Cardiac fibroblast (primary cell): ENCODE results near the gene COMMD4.
"Not testable (repeated sequence)": the region's sequence is repeated elsewhere in the genome, so short reads cannot be mapped to it uniquely, and the experiment has no call there.

Source experiments
- DNase-seq, 2 donors: peaks; one replicate each; pipeline versions ENCODE4 v3.0.0 to v3.0.0-alpha.2; 2010; ENCODE audit warnings: low read depth in 2 of 2
- H3K4me3 ChIP-seq, 2 donors: replicated peaks in 1 of 2; 1 replicate in 1 of 2; 2 replicates in 1 of 2; pipeline ENCODE4 v1.5.1; 2011; ENCODE audit warnings: low read depth in 2 of 2, low read length in 2 of 2, mild to moderate bottlenecking in 2 of 2, moderate library complexity in 1 of 2
- CTCF ChIP-seq: IDR thresholded peaks from one replicate; pipeline ENCODE4 v1.5.1; 2011; ENCODE audit warnings: low read depth, mild to moderate bottlenecking, low read length, inconsistent platforms

The COMMD4 gene

GRCh38 chr15:75335705-75336355 is at the start of gene COMMD4:
Gene COMMD4 (plus strand): TSS chr15:75336063. CDS start chr15:75336090, 27 bp downstream.
- no peak for TF ChIP-seq CTCF
- DNase-seq: peak; percentile 96 to 97
- peak within 1 kb of the TSS; percentile 75 to 87 for H3K4me3 ChIP-seq

DNA sequence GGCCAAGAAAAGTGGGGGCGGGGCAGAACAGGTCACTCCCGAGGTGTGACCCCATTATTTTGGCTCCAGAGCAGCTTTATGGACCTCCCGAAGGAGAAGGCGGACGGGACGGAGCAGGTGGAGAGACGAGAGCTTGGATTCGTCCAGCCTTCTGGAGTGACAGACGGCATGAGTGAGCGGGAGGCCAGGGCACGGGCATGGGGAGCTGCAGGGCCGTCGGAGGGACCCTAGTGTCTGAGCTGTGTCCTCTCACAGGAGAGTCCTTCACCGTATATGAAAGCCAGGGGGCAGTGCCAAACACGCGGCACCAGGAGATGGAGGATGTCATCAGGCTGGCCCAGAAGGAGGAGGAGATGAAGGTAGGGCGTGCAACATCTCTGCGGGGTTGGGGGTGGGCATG is 42.2 kb upstream of the COMMD4 start:
- not testable (repeated sequence) for H3K4me3 ChIP-seq, DNase-seq

GRCh38 chr15:75298541-75299310 is 37.1 kb upstream of the COMMD4 start:
- not testable (repeated sequence) for DNase-seq

GRCh38 chr15:75299311-75299688 is 36.6 kb upstream of the COMMD4 start:
- not testable (repeated sequence) for DNase-seq, H3K4me3 ChIP-seq
- TF ChIP-seq CTCF: peak; percentile 26

More at GRCh38 chr15:75298541-75299310, 37.1 kb upstream of the COMMD4 start:
- H3K4me3 ChIP-seq: not testable (repeated sequence)

DNA sequence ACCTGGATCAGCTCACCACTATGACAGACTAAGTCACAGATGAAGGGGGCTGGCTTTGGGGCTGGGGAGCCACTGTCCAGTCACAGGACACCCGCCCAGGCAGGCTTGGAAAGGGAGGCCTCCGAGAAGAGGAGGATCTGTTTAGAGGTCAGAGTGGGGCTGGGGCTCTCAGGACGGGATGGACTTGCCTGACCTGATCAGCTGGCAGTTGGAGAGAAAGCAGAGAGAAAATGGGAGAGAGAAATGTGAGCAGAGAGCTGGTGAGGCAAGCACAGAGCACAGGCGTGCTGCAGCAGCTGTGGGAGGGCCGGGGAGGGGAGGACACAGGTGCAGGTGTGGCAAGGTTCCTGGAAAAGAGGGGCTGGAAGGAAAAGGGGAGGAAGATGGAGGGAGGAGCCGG is 35.8 kb upstream of the COMMD4 start:
- not testable (repeated sequence) for DNase-seq, H3K4me3 ChIP-seq

DNA sequence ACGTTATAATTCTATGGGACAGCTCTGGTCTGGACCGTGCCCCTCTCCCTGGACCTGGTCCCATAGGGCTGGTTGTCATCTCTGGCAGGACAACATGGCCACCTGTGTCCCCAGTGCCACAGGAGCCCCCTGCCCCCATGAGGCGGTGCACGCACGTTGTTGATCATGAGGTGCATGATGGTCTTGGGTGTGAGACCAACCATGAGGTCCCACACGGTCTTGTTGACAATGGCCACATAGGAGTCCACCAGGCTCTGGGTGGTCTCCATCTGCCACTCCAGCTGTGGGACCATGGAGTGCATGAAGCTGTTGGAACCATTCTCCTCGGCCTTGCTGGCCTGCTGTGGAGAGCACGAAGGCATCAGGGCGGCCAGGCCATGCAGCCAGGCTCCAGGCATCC is 33.5 kb upstream of the COMMD4 start:
- no peak overlapping the region for H3K4me3 ChIP-seq
- no peak for TF ChIP-seq CTCF
- no peak for DNase-seq

GRCh38 chr15:75302753-75303152 is 33.1 kb upstream of the COMMD4 start:
- not testable (repeated sequence) for DNase-seq, H3K4me3 ChIP-seq

DNA sequence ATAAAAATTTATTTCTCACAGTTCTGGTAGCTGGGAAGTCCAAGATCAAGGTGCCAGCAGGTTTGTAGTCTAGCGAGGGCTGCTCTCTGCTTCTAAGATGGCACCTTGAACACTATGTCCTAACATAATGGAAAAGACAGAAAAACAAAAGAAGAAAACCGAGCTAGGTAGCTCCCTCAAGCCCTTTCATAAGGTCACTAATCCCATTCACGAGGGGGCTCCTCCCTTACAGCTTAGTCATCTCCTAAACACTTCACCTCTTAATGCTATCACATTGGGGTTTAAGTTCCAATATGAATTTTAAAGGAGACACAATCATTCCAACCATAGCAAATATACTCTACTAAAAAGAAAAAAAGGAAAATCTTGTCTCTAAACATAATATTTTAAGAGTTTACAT is 29.7 kb upstream of the COMMD4 start:
- no peak overlapping the region for H3K4me3 ChIP-seq
- TF ChIP-seq CTCF: no peak
- DNase-seq: no peak

DNA sequence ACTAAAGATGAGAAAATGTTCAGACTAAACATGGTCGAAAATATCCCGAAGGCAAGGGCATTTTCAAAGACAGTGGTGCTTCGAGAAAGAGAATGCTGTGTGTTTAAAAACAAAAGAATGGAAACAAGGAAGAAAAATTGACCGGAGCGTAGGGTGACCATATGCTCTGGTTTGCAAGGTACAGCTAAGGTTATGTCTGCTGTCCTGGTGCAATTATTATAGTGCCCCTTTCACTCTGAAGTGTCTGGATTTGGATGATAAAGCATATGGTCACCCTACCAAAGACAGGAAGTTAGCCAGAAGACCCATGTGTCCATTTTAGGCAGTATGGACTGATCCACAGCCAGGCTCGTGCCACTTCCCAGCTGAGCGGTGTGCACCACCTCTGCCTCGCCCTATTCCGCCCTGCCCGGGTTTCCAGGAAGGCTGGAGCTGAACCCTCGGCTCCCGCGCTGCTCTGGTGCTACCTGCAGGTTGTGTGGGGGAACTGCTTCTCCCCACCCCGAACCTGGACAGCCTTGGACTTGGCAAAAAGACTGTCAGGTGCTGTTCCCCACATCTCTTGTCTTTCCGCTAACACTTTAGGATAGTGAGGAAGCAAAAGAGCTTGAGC is 28.0 kb upstream of the COMMD4 start:
- DNase-seq: peak; percentile 16 to 38
- no peak overlapping the region for H3K4me3 ChIP-seq
- TF ChIP-seq CTCF: peak; percentile 65
